ENCODE measurements around the gene ARFGAP3.

The ARFGAP3 gene, protein sequence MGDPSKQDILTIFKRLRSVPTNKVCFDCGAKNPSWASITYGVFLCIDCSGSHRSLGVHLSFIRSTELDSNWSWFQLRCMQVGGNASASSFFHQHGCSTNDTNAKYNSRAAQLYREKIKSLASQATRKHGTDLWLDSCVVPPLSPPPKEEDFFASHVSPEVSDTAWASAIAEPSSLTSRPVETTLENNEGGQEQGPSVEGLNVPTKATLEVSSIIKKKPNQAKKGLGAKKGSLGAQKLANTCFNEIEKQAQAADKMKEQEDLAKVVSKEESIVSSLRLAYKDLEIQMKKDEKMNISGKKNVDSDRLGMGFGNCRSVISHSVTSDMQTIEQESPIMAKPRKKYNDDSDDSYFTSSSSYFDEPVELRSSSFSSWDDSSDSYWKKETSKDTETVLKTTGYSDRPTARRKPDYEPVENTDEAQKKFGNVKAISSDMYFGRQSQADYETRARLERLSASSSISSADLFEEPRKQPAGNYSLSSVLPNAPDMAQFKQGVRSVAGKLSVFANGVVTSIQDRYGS

GRCh38 chr22:42856865-42857704 lies at the start of gene ARFGAP3:
TSS of gene ARFGAP3 (minus strand) at chr22:42857273. CDS start at chr22:42857182, 91 bp downstream.
- DNase-seq (ENCODE audit: low read depth) = peak; percentile 86

DNA sequence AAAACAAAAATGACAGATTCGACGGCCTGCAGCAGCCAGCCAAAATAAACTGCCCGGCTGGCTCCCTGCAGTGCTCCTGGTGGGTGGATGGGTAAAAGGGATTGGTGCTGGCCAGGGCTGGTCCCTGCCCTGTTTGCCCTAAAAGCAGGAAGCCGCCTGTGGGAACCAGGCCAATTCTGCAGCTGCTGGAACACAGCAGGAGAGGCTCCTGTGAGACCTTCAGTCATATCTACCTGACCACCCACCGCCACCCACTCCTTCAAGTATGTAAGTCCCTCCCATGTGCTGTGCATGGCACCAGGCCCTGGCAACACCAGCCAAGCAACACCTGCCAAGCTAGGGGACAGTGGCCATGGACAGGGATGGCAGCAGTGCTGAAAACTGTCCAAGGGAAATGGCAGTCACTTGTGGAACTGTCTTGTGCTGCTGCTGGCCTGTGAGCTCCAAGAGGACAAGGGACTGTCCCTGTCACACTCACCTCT lies 48.7 kb upstream of the ARFGAP3 start:
- DNase-seq (ENCODE audit: low read depth) = no peak

DNA sequence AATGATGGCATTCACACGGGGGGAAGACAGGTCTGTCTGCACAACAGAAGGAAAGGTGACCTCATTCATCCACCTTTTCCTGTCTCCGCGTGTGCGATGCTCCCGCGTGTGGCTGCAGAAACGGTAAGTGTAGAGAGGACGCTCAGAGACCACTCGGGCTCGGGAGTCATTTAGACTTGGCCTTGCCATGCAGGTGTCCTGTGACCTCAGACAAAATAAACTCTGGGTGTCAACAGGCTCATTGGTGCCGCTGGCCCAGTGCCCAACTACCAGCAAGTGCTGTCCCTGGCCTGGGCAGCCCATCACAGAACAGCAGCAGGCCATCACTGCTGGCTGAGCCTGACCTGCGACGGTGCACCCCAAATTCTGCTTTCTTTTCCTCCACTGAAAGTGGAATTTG lies 48.1 kb upstream of the ARFGAP3 start:
- DNase-seq (ENCODE audit: low read depth) = no peak

- DNase-seq (ENCODE audit: low read depth) = no peak
Observed at GRCh38 chr22:42904050-42904449, 47.0 kb upstream of the ARFGAP3 start.

DNA sequence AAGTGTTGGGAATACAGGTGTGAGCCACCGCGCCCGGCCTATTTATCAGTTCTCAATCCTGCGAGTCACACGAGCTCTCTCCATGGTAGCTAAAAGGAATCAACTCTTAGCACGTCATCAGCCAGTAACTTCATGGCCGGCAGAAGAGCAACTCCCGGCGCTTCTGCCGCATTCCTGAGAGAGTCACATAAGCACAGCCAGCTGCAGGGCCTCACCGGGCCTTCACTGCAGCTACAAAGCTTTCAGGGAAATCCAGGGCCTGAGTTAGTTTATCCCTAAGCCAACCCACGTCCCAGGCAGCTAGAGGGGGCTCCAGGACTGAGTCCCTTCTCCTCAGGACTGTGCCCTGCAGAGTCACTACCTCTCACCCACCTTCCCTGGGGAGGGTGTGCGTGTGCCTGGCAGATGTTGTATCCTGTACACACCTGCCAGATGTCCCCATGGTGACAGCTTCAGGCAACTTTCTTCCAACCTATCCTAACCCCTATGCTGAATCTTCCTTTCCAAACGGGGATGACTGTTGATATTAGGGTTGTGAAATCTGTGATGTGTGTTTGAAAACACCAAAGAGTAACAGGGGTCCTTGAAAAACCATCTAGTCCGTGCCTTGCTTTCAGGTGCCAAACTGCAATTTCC lies 45.9 kb upstream of the ARFGAP3 start:
- no peak for DNase-seq (ENCODE audit: low read depth)

- no peak for DNase-seq (ENCODE audit: low read depth)
Observed at GRCh38 chr22:42901790-42902508, 44.9 kb upstream of the ARFGAP3 start.

- no peak for DNase-seq (ENCODE audit: low read depth)
Observed at GRCh38 chr22:42897960-42898359, 40.9 kb upstream of the ARFGAP3 start.

- no peak for DNase-seq (ENCODE audit: low read depth)
Observed at GRCh38 chr22:42895541-42895981, 38.5 kb upstream of the ARFGAP3 start.

DNA sequence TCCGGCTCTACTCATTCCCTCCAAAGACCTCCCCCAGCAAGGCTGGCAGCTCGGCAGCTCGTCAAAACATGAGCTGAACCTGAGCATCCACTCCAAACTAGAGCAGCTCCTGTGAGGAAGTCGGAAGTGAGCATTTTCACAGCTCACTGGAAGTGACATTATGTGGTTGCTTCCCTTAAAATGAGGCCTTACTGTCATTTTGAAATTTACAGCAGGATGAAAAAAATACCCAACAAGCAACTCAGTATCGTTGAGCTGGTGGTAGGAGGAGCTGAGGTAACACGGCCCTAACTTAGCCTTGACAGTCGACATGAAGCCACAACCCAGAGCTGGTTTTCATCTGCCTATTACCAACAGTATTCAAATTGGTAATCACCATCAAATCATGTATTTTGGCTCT lies 38.0 kb upstream of the ARFGAP3 start:
- no peak for DNase-seq (ENCODE audit: low read depth)

DNA sequence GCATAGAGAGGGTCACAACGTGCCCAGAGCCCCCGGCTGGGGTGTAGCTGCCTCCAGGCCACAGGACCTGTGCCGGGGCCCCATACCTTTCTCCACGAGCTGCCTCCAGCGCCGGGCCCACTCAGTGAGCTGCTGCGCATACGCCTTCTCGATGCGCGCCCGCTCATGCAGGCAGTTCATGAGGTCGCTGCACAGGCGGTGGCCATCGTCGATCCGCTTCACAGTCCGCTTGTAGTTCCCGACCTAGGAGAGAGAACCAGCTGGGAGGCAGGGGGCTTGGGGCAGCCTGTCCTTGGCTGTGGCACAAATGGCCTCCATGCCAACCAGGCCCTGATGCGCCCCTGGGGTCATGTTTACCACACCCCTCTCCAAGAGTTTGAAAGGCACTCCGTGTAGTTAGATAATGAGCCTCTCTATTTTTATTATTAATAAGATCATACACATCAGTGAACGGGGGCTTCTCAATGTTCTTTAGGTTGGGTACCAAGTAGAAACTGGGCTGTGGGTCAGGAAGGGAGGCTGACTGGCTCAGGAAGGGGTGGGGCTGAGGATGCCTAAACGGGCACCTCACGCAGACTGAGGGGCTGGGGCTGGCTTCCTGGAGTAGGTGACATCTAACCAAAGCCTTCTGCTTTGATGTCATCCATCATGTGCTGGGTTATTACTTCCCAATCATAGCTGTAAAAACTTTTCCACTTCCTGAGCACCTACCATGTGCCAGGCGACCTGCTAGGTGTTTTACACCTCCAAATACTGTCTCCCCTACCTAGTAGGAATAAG lies 36.5 kb upstream of the ARFGAP3 start:
- DNase-seq (ENCODE audit: low read depth) = no peak

DNA sequence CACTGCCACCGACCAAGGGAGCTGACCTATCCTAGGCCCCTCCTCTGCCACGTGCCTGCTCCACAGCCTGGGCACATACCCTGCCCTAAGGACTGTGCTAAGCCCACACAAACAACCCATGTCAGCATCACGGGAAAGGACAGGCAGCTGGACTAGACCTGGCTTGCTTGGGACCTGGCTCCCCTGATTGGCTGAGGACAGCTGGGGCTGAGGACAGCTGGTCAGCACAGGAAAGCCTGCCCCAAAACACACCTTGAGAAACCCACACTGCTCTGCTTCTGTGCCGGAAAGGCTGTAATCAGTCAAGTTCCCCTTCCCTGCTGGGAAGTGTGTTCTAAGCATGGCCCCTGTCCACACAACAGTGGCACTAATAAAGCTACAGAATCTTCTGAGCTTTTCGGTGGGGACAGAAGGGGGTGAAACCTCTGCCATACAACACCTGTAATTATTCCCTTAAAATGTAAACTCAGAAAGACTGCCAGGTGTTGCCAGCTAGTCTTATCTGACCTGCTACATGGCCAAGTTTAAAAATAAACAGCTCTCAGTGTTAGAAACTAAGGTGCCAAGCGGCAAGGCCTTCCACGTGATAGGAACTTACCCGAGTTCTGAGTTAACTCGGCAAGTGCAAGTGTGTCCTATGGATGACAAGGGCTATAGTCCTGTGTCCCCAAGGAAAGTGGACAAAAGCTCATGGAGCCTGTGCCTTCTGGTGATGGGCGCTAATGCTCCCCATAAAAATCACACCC lies 35.7 kb upstream of the ARFGAP3 start:
- DNase-seq (ENCODE audit: low read depth) = no peak

- no peak for DNase-seq (ENCODE audit: low read depth)
Observed at GRCh38 chr22:42892156-42892555, 35.1 kb upstream of the ARFGAP3 start.

DNA sequence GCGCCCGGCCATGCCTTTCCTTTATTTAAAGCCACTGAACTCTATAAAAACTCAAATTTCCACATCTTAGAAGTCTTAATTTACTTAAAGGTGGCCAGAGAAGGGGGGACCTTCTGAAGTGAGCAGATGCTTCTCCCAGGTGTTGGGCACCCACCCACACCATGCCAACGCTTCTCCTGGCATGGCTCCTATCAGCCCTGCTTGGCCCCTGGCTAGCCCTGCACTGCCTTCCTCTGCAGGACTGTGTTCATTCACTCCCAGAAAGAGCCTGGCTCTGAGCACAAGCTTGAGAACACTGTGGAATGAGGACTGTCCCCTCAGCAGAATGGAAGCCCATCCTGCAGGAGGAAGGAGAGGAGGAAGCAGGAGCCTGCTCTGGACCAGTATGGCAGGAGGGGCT lies 34.6 kb upstream of the ARFGAP3 start:
- no peak for DNase-seq (ENCODE audit: low read depth)

DNA sequence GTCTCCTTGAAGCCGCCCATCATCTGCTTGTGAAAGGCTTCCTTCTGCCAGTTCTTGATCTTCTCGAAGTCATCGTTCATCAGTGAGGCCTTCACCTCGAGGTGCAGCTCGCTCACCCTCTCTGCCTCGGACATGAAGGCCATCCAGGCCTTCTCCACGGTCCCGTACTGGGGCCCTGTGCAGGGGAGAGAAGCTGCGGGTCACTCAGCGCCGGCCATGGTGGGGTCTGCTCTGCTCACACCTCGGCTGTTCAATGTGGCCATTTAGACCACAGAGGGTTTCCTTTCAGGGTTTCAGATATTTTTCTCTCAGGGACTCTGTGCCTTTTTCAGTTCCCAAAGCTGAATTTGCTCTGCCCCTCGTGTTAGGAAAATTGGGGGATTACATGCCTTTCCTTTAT lies 33.9 kb upstream of the ARFGAP3 start:
- no peak for DNase-seq (ENCODE audit: low read depth)

- DNase-seq (ENCODE audit: low read depth) = no peak
Observed at GRCh38 chr22:42889304-42889703, 32.2 kb upstream of the ARFGAP3 start.

GRCh38 chr22:42887523-42888507 lies 30.7 kb upstream of the ARFGAP3 start:
- DNase-seq (ENCODE audit: low read depth) = no peak

DNA sequence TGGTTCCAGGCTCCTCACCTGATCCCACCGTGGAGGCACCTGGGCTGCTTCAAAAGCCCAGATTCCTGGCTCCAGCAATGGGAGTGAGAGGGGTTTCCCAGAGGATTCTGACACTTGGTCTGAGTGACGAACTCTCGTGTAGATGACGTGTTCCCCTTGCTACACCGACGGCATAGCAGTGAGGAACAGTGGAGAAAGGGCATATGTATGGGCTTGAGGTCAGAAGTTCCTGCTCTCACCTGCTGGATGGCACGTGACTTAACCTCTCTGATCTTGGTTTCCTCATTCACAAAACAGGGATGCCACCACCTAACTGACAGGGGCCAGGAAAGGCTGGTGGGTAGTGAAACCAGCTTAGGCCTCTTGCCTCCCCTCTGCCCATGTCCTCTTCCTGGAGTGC lies 30.0 kb upstream of the ARFGAP3 start:
- no peak for DNase-seq (ENCODE audit: low read depth)

DNA sequence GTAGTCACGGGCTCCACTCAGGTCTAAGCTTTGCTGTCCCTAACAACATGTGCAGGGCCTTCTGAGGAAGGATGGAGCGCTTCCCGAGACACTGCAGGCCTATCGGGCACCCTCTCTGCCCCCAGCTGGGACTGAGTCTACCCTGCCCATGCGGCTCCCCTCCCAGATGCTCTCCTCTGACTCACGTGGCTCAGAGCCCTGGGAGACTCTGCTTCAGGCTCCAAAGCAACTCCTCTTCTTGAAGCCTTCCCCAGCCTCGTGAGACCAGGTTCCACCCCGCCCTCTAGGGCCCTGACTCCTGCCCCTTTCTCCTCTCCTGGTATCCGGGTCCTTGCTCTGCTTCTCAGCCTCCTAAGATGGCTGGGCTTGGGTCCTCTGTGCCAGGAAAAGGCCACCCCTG lies 28.4 kb upstream of the ARFGAP3 start:
- no peak for DNase-seq (ENCODE audit: low read depth)

Data from T-helper 22 cell (primary cell).